ENCODE results near the gene RGS7.

Gene RGS7

GRCh38 chr1:240758296-240758695 is 598.7 kb downstream of the RGS7 start:
- no peak for DNase-seq (ENCODE audit: low read depth, low spot score)
- no peak for TF ChIP-seq CTCF (IDR thresholded peaks at IDR 0.05; ENCODE audit: insufficient read depth, low read length, missing control alignments)
- ChIA-PET CTCF (no interaction called here), POLR2A (no interaction called here)
- H3K4me3 ChIP-seq (ENCODE audit: low read depth, low read length): no peak overlapping the region

GRCh38 chr1:240747907-240748306 is 609.1 kb downstream of the RGS7 start:
- ChIA-PET CTCF (no interaction called here), POLR2A (no interaction called here)
- no peak for DNase-seq (ENCODE audit: low read depth, low spot score)
- no peak for TF ChIP-seq CTCF (IDR thresholded peaks at IDR 0.05; ENCODE audit: insufficient read depth, low read length, missing control alignments)
- no peak overlapping the region for H3K4me3 ChIP-seq (ENCODE audit: low read depth, low read length)

GRCh38 chr1:240743705-240744104 is 613.3 kb downstream of the RGS7 start:
- H3K4me3 ChIP-seq (ENCODE audit: low read depth, low read length): no peak overlapping the region
- no peak for DNase-seq (ENCODE audit: low read depth, low spot score)
- ChIA-PET POLR2A (no interaction called here), CTCF (interaction anchor here (1.7 kb wide), 1 partner anchor 12 kb away, joined by 6 read pairs; no protein-coding TSS in a partner anchor)
- TF ChIP-seq CTCF (IDR thresholded peaks at IDR 0.05; ENCODE audit: insufficient read depth, low read length, missing control alignments): no peak

- no peak for TF ChIP-seq CTCF (IDR thresholded peaks at IDR 0.05; ENCODE audit: insufficient read depth, low read length, missing control alignments)
- POLR2A ChIA-PET: interaction anchor here (0.6 kb wide), 1 partner anchor 1726 kb away, joined by 3 read pairs; no protein-coding TSS in a partner anchor
Observed at GRCh38 chr1:240739754-240740153, 617.3 kb downstream of the RGS7 start.

GRCh38 chr1:240739139-240739538 is 617.9 kb downstream of the RGS7 start:
- ChIA-PET POLR2A (interaction anchor here (0.6 kb wide), 1 partner anchor 1726 kb away, joined by 3 read pairs; no protein-coding TSS in a partner anchor), CTCF (interaction anchor here (2.8 to 3.2 kb wide), 2 partner anchors 8 to 208 kb away, joined by 13 read pairs; no protein-coding TSS in a partner anchor)
- no peak for TF ChIP-seq CTCF (IDR thresholded peaks at IDR 0.05; ENCODE audit: insufficient read depth, low read length, missing control alignments)
- H3K4me3 ChIP-seq (ENCODE audit: low read depth, low read length): no peak overlapping the region
- no peak for DNase-seq (ENCODE audit: low read depth, low spot score)

More at GRCh38 chr1:240739754-240740153, 617.3 kb downstream of the RGS7 start:
- no peak for DNase-seq (ENCODE audit: low read depth, low spot score)
- H3K4me3 ChIP-seq (ENCODE audit: low read depth, low read length): no peak overlapping the region
- CTCF ChIA-PET: interaction anchor here (2.8 to 3.2 kb wide), 2 partner anchors 8 to 207 kb away, joined by 13 read pairs; no protein-coding TSS in a partner anchor

- POLR2A ChIA-PET: no interaction called here
Observed at GRCh38 chr1:240737766-240738265, 619.2 kb downstream of the RGS7 start.

More at GRCh38 chr1:240737766-240738265, 619.2 kb downstream of the RGS7 start:
- no peak for TF ChIP-seq CTCF (IDR thresholded peaks at IDR 0.05; ENCODE audit: insufficient read depth, low read length, missing control alignments)
- CTCF ChIA-PET: interaction anchor here (1.3 to 12.8 kb wide), 2 partner anchors 10 to 210 kb away, joined by 4 to 192 read pairs; no protein-coding TSS in a partner anchor
- H3K4me3 ChIP-seq (ENCODE audit: low read depth, low read length): no peak overlapping the region
- no peak for DNase-seq (ENCODE audit: low read depth, low spot score)

Data from AG04449 (cell line).